ENCODE measurements around the gene TRMT2A.
"Not testable (repeated sequence)": the region's sequence is repeated elsewhere in the genome, so short reads cannot be mapped to it uniquely, and the experiment has no call there.

TRMT2A gene

DNA sequence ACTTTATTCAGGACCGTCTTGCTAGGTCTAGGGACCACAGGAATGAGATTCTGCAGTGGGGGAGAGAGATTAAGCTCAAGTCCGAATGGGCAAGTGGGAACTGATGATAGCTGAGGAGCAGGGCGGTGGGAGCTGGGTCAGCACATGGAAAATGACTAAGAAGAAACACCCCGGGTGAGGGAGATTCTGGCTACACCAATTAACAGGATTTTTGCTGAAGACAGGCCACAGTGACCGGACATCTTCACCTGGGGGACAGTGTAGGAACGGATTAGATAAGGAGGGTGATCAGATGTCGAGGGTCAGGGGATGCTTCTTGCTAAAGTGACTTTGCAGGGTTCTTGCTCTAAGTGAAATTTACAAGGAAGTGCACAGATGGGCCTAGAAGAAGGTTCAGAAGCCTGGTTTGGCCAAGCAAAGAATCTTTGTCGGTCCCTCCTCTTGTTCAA lies 45.5 kb downstream of the TRMT2A start:
- intact Hi-C loops (cut with DNase I): no loop called here
- peak in 1 of 10 donors; percentile 4 for DNase-seq

- intact Hi-C loops (cut with DNase I): no loop called here
- DNase-seq: no peak
These were observed 47.5 kb downstream of the TRMT2A start for GRCh38 chr22:20069331-20070042.

GRCh38 chr22:20068640-20069039 lies 48.4 kb downstream of the TRMT2A start:
- intact Hi-C loops (cut with DNase I): no loop called here

DNA sequence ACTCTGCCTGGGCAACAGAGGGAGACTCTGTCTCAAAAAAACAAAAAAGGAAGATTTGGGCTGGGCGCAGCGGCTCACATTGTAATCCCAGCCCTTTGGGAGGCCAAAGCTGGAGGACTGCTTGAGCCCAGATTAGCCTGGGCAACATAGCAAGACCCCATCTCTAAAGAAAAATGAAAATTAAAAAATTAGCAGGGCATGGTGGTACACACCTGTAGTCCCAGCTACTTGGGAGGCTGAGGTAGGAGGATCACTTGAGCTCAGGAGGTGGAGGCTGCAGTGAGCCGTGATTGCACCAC lies 49.7 kb downstream of the TRMT2A start:
- intact Hi-C loops (cut with DNase I); DNase-seq: not testable (repeated sequence)

More at GRCh38 chr22:20068640-20069039, 48.4 kb downstream of the TRMT2A start:
- DNase-seq: no peak

GRCh38 chr22:20066617-20067383 lies 50.2 kb downstream of the TRMT2A start:
- intact Hi-C loops (cut with DNase I): no loop called here
- peak in 1 of 10 donors; percentile 62 for DNase-seq

DNA sequence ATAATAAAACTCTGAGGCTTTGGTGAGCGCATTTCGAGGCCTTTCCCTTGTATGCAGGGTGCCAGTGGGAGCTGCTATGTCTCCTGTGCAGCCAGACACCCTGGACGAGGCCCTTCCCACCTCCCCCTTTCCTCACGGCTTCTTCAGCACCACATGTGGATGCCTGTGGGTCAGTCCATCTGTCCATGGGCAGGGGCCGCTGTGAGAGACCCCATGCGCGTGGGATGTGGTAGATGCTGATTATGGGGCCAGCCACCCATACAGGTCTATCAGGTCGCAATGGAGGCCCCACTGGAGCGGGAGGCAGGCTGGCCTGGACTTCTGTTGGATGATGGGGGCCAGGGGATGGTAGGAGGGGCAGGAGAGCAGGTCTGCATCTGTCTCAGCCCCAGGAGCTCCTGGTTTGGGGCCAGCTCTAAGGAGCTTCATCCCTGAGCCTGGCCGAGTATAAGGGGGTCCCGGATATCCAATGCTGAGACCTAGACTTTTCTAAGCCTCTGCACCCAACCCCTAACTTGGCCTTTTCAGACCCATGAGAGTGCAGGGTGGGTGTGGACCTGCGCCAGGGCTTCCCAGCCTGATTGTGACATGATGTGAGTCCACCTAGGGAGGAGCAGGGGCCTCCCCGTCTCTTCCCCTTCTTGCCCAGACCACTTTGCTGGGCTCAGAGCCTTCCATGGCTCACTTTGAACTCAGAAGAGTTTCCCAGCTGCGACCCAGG lies 51.0 kb downstream of the TRMT2A start:
- peak in 1 of 10 donors; percentile 65 for DNase-seq
- intact Hi-C loops (cut with DNase I): no loop called here

DNA sequence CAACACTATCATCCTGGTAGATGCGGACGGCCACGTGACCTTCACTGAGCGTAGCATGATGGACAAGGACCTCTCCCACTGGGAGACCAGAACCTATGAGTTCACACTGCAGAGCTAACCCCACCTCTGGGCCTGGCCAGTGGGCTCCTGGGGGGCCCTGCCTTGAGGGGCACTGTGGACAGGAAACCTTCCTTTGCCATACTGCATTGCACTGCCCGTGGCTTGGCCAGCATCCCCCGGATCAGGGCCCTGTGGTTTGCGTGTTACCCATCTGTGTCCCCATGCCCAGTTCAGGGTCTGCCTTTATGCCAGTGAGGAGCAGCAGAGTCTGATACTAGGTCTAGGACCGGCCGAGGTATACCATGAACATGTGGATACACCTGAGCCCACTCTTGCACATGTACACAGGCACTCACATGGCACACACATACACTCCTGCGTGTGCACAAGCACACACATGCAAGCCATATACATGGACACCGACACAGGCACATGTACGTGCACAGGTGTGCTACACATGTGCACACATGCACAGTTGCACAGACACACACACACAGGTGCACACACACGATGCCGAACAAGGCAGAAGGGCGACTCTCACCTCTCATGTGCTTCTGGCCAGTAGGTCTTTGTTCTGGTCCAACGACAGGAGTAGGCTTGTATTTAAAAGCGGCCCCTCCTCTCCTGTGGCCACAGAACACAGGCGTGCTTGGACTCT lies 52.3 kb downstream of the TRMT2A start:
- intact Hi-C loops (cut with DNase I): no loop called here
- DNase-seq: peak in 1 of 10 donors; percentile 47

DNA sequence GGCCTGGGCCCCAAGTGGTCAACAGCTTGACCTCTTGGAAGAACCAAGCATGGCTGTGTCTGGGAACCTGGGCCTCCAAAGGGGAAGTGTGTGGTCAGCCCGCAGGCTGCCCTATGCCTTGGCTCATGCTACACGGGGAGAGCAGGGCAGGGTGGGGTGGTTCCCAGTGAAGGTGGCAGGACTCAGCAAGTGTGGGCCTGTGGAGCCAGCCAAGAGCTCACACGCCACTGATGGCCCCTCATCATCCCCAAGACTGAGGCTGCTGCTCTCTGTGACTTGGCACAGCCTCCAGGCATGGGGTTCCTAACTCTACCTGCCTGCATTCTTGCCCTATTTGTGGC lies 52.9 kb downstream of the TRMT2A start:
- DNase-seq: peak in 1 of 10 donors; percentile 77
- intact Hi-C loops (cut with DNase I): no loop called here

- peak in 1 of 10 donors; percentile 64 for DNase-seq
These were observed 53.5 kb downstream of the TRMT2A start for GRCh38 chr22:20063271-20064139.

GRCh38 chr22:20062766-20063083 lies 54.3 kb downstream of the TRMT2A start:
- no peak for DNase-seq
- intact Hi-C loops (cut with DNase I): no loop called here

More at GRCh38 chr22:20063271-20064139, 53.5 kb downstream of the TRMT2A start:
- intact Hi-C loops (cut with DNase I): no loop called here

DNA sequence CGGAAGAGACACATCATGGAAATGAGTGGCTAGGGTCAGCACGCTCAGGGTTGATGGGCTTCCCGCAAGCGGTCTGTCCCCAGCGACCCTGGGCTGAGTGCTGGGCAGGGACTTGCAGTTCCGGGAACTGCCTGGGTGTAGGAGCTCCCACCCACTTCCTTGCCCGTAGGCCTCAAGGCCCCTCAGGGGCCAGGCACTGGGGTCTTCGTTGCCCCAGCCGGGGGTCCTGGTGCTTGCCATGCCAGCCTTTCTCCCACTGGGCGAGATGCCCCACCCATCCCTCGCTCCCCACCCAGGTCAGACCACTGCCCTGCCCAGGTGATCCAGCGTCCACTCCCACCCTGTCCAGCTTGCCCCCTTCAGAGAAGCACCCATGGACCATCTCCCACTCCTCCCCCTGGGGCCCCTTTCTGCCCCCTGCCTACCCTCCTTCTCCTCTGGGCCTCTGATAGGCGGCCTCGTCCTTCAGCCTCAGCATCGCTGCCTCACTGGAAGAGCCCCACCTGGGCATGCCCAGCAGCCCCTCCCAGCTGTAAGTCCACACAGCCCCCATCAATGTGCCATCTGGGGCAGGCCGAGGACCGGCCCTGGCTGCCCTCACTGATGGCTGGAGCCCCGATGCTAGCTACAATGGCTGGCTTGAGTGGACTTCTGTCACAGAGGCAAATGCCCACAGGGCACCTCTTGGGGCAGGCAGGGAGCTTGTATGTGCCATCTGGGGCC lies 54.8 kb downstream of the TRMT2A start:
- intact Hi-C loops (cut with DNase I): no loop called here
- DNase-seq: peak in 2 of 10 donors; percentile 70 to 77
